HepG2 (cell line): Measurements from ENCODE around the gene MAPK6. TPM values are rescaled to one million over a fixed set of nuclear protein-coding genes. Genes with fewer than 3 reads are reported as not detected.
A peak's percentile ranks its signal among the peaks of the same experiment; 100 is the strongest.

Source experiments
- ATAD3A ChIP-seq: sonication (generic); formaldehyde crosslinking; IDR thresholded peaks from 2 replicates; pipeline ENCODE4 v1.4.0; 2020; ENCODE audit warnings: missing genetic modification reagents
- ATF7-NPFF ChIP-seq: sonication (generic); formaldehyde crosslinking; IDR thresholded peaks from 2 replicates; pipeline ENCODE4 v1.8.1; 2023; ENCODE audit warnings: mild to moderate bottlenecking, low read depth, missing genetic modification reagents, moderate library complexity
- BORCS8-MEF2B ChIP-seq: sonication (generic); formaldehyde crosslinking; IDR thresholded peaks from 2 replicates; pipeline ENCODE4 v1.8.0; 2022; ENCODE audit warnings: mild to moderate bottlenecking, missing genetic modification reagents
- CREB1 ChIP-seq, 2 experiments: fragments of 450-650 bp in 1 of 2; IDR thresholded peaks; 2 replicates each; pipeline ENCODE4 v1.6.1; 2016 to 2017; ENCODE audit warnings: control low read depth in 1 of 2, mild to moderate bottlenecking in 1 of 2, missing compliant biosample characterization in 1 of 2, missing genetic modification characterization in 1 of 2
- CSRNP1 ChIP-seq: sonication (generic); formaldehyde crosslinking; IDR thresholded peaks from 2 replicates; pipeline ENCODE4 v1.8.1; 2023; ENCODE audit warnings: mild to moderate bottlenecking, missing genetic modification reagents
- DNMT3B ChIP-seq: conservative IDR thresholded peaks from 2 replicates; pipeline ENCODE4 v1.6.1; 2016; ENCODE audit warnings: missing biosample characterization, control low read depth
- E2F1 ChIP-seq: sonication (generic); formaldehyde crosslinking; IDR thresholded peaks from 2 replicates; pipeline ENCODE4 v1.5.0; 2020; ENCODE audit warnings: missing genetic modification reagents
- ELF1 ChIP-seq: sonication (generic); formaldehyde crosslinking; IDR thresholded peaks from 2 replicates; pipeline ENCODE4 v1.4.0; 2020; ENCODE audit warnings: missing genetic modification reagents
- HDAC6 ChIP-seq: fragments of 200-600 bp; sonication (generic); IDR thresholded peaks from 2 replicates; pipeline ENCODE4 v1.7.0; 2017; ENCODE audit warnings: mild to moderate bottlenecking, antibody characterized with exemption, low read length, low read depth
- HOXA3 ChIP-seq: sonication (generic); formaldehyde crosslinking; IDR thresholded peaks from 2 replicates; pipeline ENCODE4 v1.5.0; 2020; ENCODE audit warnings: missing genetic modification reagents
- KDM5B ChIP-seq: sonication (generic); formaldehyde crosslinking; IDR thresholded peaks from 2 replicates; pipeline ENCODE4 v1.4.0; 2020; ENCODE audit warnings: missing genetic modification reagents, mild to moderate bottlenecking, borderline replicate concordance
- MEIS2 ChIP-seq: sonication (generic); formaldehyde crosslinking; IDR thresholded peaks from 2 replicates; pipeline ENCODE4 v1.9.0; 2021; ENCODE audit warnings: mild to moderate bottlenecking, missing genetic modification reagents
- NAIF1 ChIP-seq: sonication (generic); formaldehyde crosslinking; IDR thresholded peaks from 2 replicates; pipeline ENCODE4 v1.5.0; 2020; ENCODE audit warnings: mild to moderate bottlenecking, missing genetic modification reagents, borderline replicate concordance
- NFIC ChIP-seq: IDR thresholded peaks from 2 replicates; pipeline ENCODE4 v1.6.1; 2012; ENCODE audit warnings: mild to moderate bottlenecking, low read length, inconsistent platforms
- NRL ChIP-seq: sonication (generic); formaldehyde crosslinking; IDR thresholded peaks from 2 replicates; pipeline ENCODE4 v1.5.0; 2020; ENCODE audit warnings: missing genetic modification reagents, mild to moderate bottlenecking, moderate library complexity, borderline replicate concordance
- RNF2 ChIP-seq: fragments of 450-650 bp; conservative IDR thresholded peaks from 2 replicates; pipeline ENCODE4 v1.6.1; 2016; ENCODE audit warnings: low read depth
- SOX5 ChIP-seq: IDR thresholded peaks from 2 replicates; pipeline ENCODE4 v1.6.1; 2016; ENCODE audit warnings: borderline replicate concordance
- TOPORS ChIP-seq: sonication (generic); formaldehyde crosslinking; IDR thresholded peaks from 2 replicates; pipeline ENCODE4 v1.8.0; 2023; ENCODE audit warnings: mild to moderate bottlenecking, missing genetic modification reagents
- ZNF274 ChIP-seq: sonication (generic); formaldehyde crosslinking; IDR thresholded peaks from 2 replicates; pipeline ENCODE4 v1.5.1; 2020; ENCODE audit warnings: mild to moderate bottlenecking, missing genetic modification reagents
- ZNF276 ChIP-seq: sonication (generic); formaldehyde crosslinking; IDR thresholded peaks from 2 replicates; pipeline ENCODE4 v1.4.0; 2020; ENCODE audit warnings: mild to moderate bottlenecking, low read depth, missing genetic modification reagents
- ZNF7 ChIP-seq: IDR thresholded peaks from 2 replicates; pipeline ENCODE4 v1.6.1; 2016; ENCODE audit warnings: missing biosample characterization, missing genetic modification reagents
- ZSCAN21 ChIP-seq: sonication (generic); formaldehyde crosslinking; IDR thresholded peaks from 2 replicates; pipeline ENCODE4 v1.8.0; 2022; ENCODE audit warnings: mild to moderate bottlenecking, missing genetic modification reagents, moderate library complexity, borderline replicate concordance
- polyA plus RNA-seq, 8 experiments: library from polyadenylated mRNA; depleted of rRNA in 3 of 8; stranded (reverse) in 7 of 8; unstranded in 1 of 8; fragments of >200 nt; fragmentation: Illumina TruSeq in 4 of 8; extraction: Trizol in 4 of 8; gene quantifications; 2 replicates each; pipeline versions ENCODE4 v1.2.1 to v1.2.3, GENCODE V29; 2011 to 2016; ENCODE audit warnings: low read depth in 4 of 8, missing spikeins in 1 of 8, mixed read lengths in 1 of 8; ENCODE audit not compliant: insufficient read depth in 1 of 8
- total RNA-seq, 5 experiments: library from RNA; depleted of rRNA; stranded (reverse); fragments of >200 nt; fragmentation: Illumina TruSeq; extraction: Trizol; gene quantifications; 2 replicates each; pipeline ENCODE4 v1.2.3, GENCODE V29; 2016; ENCODE audit warnings: low read depth in 1 of 5
- TF ChIP-seq, protein P1 (sequence below): sonication (generic); formaldehyde crosslinking; IDR thresholded peaks from 2 replicates; pipeline ENCODE4 v1.4.0; 2020; ENCODE audit warnings: missing genetic modification reagents, borderline replicate concordance

The MAPK6 gene
- total and polyA plus RNA-seq, 2 of the 13 experiments (the other 11 are each of a cell fraction or from before 2014, with no cell fraction given) = 89.5 to 99.7 TPM

- no peak for TF ChIP-seq CREB1 (IDR thresholded peaks at IDR 0.05)
- peak; percentile 75 for TF ChIP-seq CREB1 (CRISPR knock-in tag; IDR thresholded peaks at IDR 0.05)
- no peak for TF ChIP-seq E2F1 (CRISPR knock-in tag)
- TF ChIP-seq BORCS8-MEF2B (CRISPR knock-in tag) = no peak
- TF ChIP-seq HOXA3 (CRISPR knock-in tag) = peak; percentile 68; the same call in 1 of the 2 replicates
- TF ChIP-seq ZNF7 (CRISPR knock-in tag) = no peak
- TF ChIP-seq HDAC6 = no peak
- TF ChIP-seq NAIF1 = no peak; the same call in 1 of the 2 replicates
- TF ChIP-seq MEIS2 = 0 out of 2 replicates have a peak, but pooled peaks have one; percentile 56
- TF ChIP-seq SOX5 (CRISPR knock-in tag) = peak; percentile 99
- TF ChIP-seq ZNF276 (CRISPR knock-in tag) = no peak
- no peak for TF ChIP-seq ATAD3A
- no peak for TF ChIP-seq RNF2
- TF ChIP-seq KDM5B (CRISPR knock-in tag) = no peak
- TF ChIP-seq ZNF274 = no peak
- peak; percentile 90 for TF ChIP-seq NFIC
- TF ChIP-seq ATF7-NPFF = no peak
- no peak for TF ChIP-seq NRL (CRISPR knock-in tag)
- peak; percentile 56 for TF ChIP-seq ELF1
- no peak for TF ChIP-seq DNMT3B (CRISPR knock-in tag)
- TF ChIP-seq CSRNP1 (CRISPR knock-in tag) = no peak
- peak; percentile 48; the same call in 1 of the 2 replicates for TF ChIP-seq ZSCAN21 (CRISPR knock-in tag)
- TF ChIP-seq, protein P1, sequence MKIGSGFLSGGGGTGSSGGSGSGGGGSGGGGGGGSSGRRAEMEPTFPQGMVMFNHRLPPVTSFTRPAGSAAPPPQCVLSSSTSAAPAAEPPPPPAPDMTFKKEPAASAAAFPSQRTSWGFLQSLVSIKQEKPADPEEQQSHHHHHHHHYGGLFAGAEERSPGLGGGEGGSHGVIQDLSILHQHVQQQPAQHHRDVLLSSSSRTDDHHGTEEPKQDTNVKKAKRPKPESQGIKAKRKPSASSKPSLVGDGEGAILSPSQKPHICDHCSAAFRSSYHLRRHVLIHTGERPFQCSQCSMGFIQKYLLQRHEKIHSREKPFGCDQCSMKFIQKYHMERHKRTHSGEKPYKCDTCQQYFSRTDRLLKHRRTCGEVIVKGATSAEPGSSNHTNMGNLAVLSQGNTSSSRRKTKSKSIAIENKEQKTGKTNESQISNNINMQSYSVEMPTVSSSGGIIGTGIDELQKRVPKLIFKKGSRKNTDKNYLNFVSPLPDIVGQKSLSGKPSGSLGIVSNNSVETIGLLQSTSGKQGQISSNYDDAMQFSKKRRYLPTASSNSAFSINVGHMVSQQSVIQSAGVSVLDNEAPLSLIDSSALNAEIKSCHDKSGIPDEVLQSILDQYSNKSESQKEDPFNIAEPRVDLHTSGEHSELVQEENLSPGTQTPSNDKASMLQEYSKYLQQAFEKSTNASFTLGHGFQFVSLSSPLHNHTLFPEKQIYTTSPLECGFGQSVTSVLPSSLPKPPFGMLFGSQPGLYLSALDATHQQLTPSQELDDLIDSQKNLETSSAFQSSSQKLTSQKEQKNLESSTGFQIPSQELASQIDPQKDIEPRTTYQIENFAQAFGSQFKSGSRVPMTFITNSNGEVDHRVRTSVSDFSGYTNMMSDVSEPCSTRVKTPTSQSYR (CRISPR knock-in tag) = no peak
- no peak for TF ChIP-seq TOPORS (CRISPR knock-in tag)
Observed at GRCh38 chr15:52008698-52009434, 10.2 kb upstream of the MAPK6 start (continued).
